K562 (cell line): ENCODE data around the gene AIM2. TPM values are rescaled to one million over a fixed set of nuclear protein-coding genes. Genes with fewer than 3 reads are reported as not detected.

Experiments
- ATAC-seq: fragments of 200-7000 bp; cut with Tn5 transposase; 3 replicates; pipeline ENCODE4 v1.9.1; 2020; ENCODE audit warnings: moderate library complexity
- BruUV-seq: library from RNA; stranded (reverse); fragments of 400-500 nt; replicated peaks from 2 replicates; lab custom pipeline; 2021; lab: Mats Ljungman, UMichigan
- CTCF ChIA-PET: fragments of 300-600 bp; formaldehyde crosslinking; extraction: SDS; loops from one replicate; lab custom pipeline; 2021; ENCODE audit warnings: low intra/inter-chr PET ratio; lab: Yijun Ruan, JAX
- POLR2A ChIA-PET: fragments of 300-600, 350-650 bp; sonication (Branson Sonifier 250); formaldehyde crosslinking; extraction: SDS; loops from one replicate; lab custom pipeline; 2021; ENCODE audit warnings: antibody characterized with exemption, inconsistent platforms; lab: Yijun Ruan, JAX
- DNase-seq, 4 experiments: peaks; one replicate each; pipeline versions ENCODE4 v3.0.0 to v3.0.0-alpha.2; 2011 to 2018; ENCODE audit warnings: low spot score in 3 of 4, mixed read lengths in 3 of 4; ENCODE audit errors: extremely low read depth in 1 of 4
- FAIRE-seq: peaks from 2 replicates; lab custom pipeline; 2011; peaks lifted over from hg19 to GRCh38; lab: Jason Lieb, UNC
- H2AFZ ChIP-seq: 2 replicates; pipeline ENCODE4 v1.6.0; 2011; ENCODE audit warnings: low read depth, low read length, control low read depth, inconsistent platforms
- H3K27ac ChIP-seq: fragments of 200-600 bp; 3 replicates; pipeline ENCODE4 v1.8.0; 2011; ENCODE audit warnings: low read depth, mild to moderate bottlenecking, control low read depth, inconsistent platforms, low read length, moderate library complexity, mixed read lengths; ENCODE audit errors: extremely low read depth
- H3K27me3 ChIP-seq, 2 experiments: fragments of 300-600 bp in 1 of 2; 2 replicates in 1 of 2; 3 replicates in 1 of 2; pipeline versions ENCODE4 v1.6.0 to v1.8.0; 2011; ENCODE audit warnings: inconsistent platforms in 2 of 2, low read length in 2 of 2, mild to moderate bottlenecking in 1 of 2, mixed read lengths in 1 of 2, moderate library complexity in 1 of 2; ENCODE audit not compliant: control insufficient read depth in 2 of 2, insufficient read depth in 2 of 2
- H3K36me3 ChIP-seq: fragments of 300-600 bp; 3 replicates; pipeline ENCODE4 v1.8.0; 2011; ENCODE audit warnings: mild to moderate bottlenecking, low read length, inconsistent platforms; ENCODE audit not compliant: control insufficient read depth, insufficient read depth
- H3K4me1 ChIP-seq, 2 experiments: fragments of 200-600 bp in 1 of 2; replicated peaks in 1 of 2; 2 replicates in 1 of 2; 3 replicates in 1 of 2; pipeline versions ENCODE4 v1.5.1 to v1.8.0; 2011; ENCODE audit warnings: inconsistent platforms in 2 of 2, low read length in 2 of 2, mild to moderate bottlenecking in 1 of 2, mixed read lengths in 1 of 2, moderate library complexity in 1 of 2; ENCODE audit not compliant: control insufficient read depth in 2 of 2, insufficient read depth in 2 of 2
- H3K4me2 ChIP-seq: 2 replicates; pipeline ENCODE4 v1.6.1; 2011; ENCODE audit warnings: low read length, control low read depth, inconsistent platforms, mixed read lengths; ENCODE audit not compliant: insufficient read depth
- H3K4me3 ChIP-seq: fragments of 200-600 bp; sonication (generic), shearing (Covaris generic); 2 replicates; pipeline ENCODE4 v1.5.1; 2016; ENCODE audit warnings: control low read depth, inconsistent platforms
- H3K79me2 ChIP-seq: fragments of 200-600 bp; 3 replicates; pipeline ENCODE4 v1.8.0; 2011; ENCODE audit warnings: low read length, inconsistent platforms; ENCODE audit not compliant: control insufficient read depth, insufficient read depth
- H3K9ac ChIP-seq, 2 experiments: 2 replicates each; pipeline versions ENCODE4 v1.6.0 to v1.6.1; 2011; ENCODE audit warnings: low read depth in 2 of 2, low read length in 2 of 2, control low read depth in 1 of 2, inconsistent platforms in 1 of 2, mild to moderate bottlenecking in 1 of 2, mixed read lengths in 1 of 2; ENCODE audit not compliant: insufficient read depth in 1 of 2
- H3K9me1 ChIP-seq: one replicate; pipeline ENCODE4 v1.6.0; 2011; ENCODE audit warnings: inconsistent platforms, mild to moderate bottlenecking, low read length, moderate library complexity; ENCODE audit not compliant: control insufficient read depth, insufficient read depth
- H3K9me3 ChIP-seq: replicated peaks from 2 replicates; pipeline ENCODE4 v1.5.1; 2011; ENCODE audit warnings: low read depth, low read length, inconsistent platforms; ENCODE audit not compliant: control insufficient read depth, insufficient read depth
- H4K20me1 ChIP-seq: replicated peaks from 2 replicates; pipeline ENCODE4 v1.6.1; 2011; ENCODE audit warnings: low read length, inconsistent platforms, mixed read lengths; ENCODE audit not compliant: control insufficient read depth, insufficient read depth
- PRDM10 ChIP-seq: fragments of 450-650 bp; IDR thresholded peaks from 2 replicates; pipeline ENCODE4 v1.6.1; 2018; ENCODE audit not compliant: partially characterized antibody
- SETDB1 ChIP-seq: IDR thresholded peaks from one replicate; pipeline ENCODE4 v1.6.1; 2012; ENCODE audit warnings: low read length, control low read depth, inconsistent platforms
- THRAP3 ChIP-seq: fragments of 450-650 bp; IDR thresholded peaks from 2 replicates; pipeline ENCODE4 v1.6.1; 2016; ENCODE audit warnings: mild to moderate bottlenecking, inconsistent platforms, borderline replicate concordance
- ZFPM2 ChIP-seq: fragments of 250-450 bp; sonication (Bioruptor Pico); IDR thresholded peaks from 2 replicates; pipeline ENCODE4 v1.5.1; 2022; ENCODE audit warnings: mild to moderate bottlenecking
- WGBS: fragments of 100-300 bp; shearing (Covaris generic); methylation state at CpG from one replicate; pipeline ENCODE4 v1.1.6; 2016; ENCODE audit warnings: low coverage, mixed read lengths; ENCODE audit not compliant: insufficient coverage; ENCODE audit errors: missing lambda C conversion rate; 5-methylcytosine and 5-hydroxymethylcytosine counted together
- in situ Hi-C: fragments of 300-500 bp; cut with MboI; formaldehyde crosslinking; loops from 4 replicates; pipeline ENCODE4 v1.15.0; 2018; ENCODE audit warnings: inconsistent platforms, mixed read lengths
- intact Hi-C: fragments of 100-400 bp; cut with micrococcal nuclease; formaldehyde crosslinking; loops from 2 replicates; pipeline ENCODE4 v1.14.2; 2022
- polyA plus RNA-seq, 8 experiments: library from polyadenylated mRNA; depleted of rRNA in 4 of 8; stranded (reverse) in 5 of 8; unstranded in 3 of 8; fragments of >200 nt; fragmentation: Nextera tagmentation in 2 of 8; fragmentation: Illumina TruSeq in 1 of 8; extraction: Ambion mirVana in 2 of 8; extraction: Trizol in 1 of 8; gene quantifications; 2 replicates each; pipeline versions ENCODE4 v1.2.1 to v1.2.3, GENCODE V29; 2011 to 2014; ENCODE audit warnings: inconsistent platforms in 1 of 8, missing spikeins in 1 of 8
- total RNA-seq, 7 experiments: library from RNA; depleted of rRNA in 6 of 7; stranded (reverse); fragments of >200 nt in 6 of 7; fragmentation: Illumina TruSeq in 2 of 7; extraction: Trizol in 2 of 7; gene quantifications; 2 replicates each; pipeline versions ENCODE4 v1.2.1 to v1.2.3, GENCODE V29; 2011 to 2021; ENCODE audit warnings: low replicate concordance in 1 of 7

Gene AIM2
- total and polyA plus RNA-seq, 9 of the 15 experiments (the other 6 are each of a cell fraction or from before 2014, with no cell fraction given): 0.10 to 0.95 (median 0.22) TPM

DNA sequence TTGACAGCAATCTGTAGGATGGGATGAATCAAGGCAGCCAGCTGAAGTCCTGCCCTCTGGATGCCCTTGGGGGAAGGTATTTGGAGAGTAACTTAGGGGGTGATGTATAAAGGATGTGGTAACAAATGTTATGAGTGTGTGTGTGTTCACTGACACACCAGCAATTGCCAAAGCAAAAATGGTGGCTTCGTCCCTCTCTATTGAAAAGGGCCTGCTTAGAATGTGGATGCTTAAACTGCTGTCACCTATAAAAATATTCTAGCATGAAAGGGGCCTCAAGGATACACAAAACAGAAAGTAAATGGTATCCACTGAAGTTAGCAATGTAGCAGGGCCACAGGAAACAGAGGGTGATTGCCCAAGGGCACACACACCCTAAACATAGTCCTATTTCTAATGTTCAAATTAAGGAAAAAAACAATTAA, 15.1 kb upstream of the AIM2 start:
- intact Hi-C loops: no loop called here
- peak; percentile 46 for FAIRE-seq
- WGBS: 0% methylated on average over 1 of the region's 1 CpG

More for the DNA sequence above, 15.1 kb upstream of the AIM2 start:
- DNase-seq: no peak
- Histone ChIP-seq H4K20me1 (no peaks in the 10 kb centered on the region), H3K9me3 (no peaks in the 10 kb centered on the region), H3K27me3 (no peaks in the 10 kb centered on the region; a peak in 2 of 5 replicates), H3K9ac (no peak overlapping the region), H2AFZ (no peak overlapping the region), H3K4me1 (no peaks in the 10 kb centered on the region; a peak in 1 of 5 replicates), H3K27ac (no peak overlapping the region), H3K4me2 (no peak overlapping the region), H3K36me3 (no peaks in the 10 kb centered on the region), H3K9me1 (no peaks in the 10 kb centered on the region), H3K4me3 (no peak overlapping the region), H3K79me2 (no peaks in the 10 kb centered on the region)
- in situ Hi-C loops: no loop called here
- POLR2A ChIA-PET: no interaction called here
- CTCF ChIA-PET: interaction anchor here (0.6 kb wide), 1 partner anchor 70 kb away, joined by 3 read pairs; no protein-coding TSS in a partner anchor
- TF ChIP-seq ZFPM2 (CRISPR knock-in tag) (no peak), PRDM10 (no peak), SETDB1 (no peak), THRAP3 (no peak)
- BruUV-seq: no TSS peak
- no peak for ATAC-seq
